ENCODE data around the gene MED15. TPM values are rescaled to one million over a fixed set of nuclear protein-coding genes. Genes with fewer than 3 reads are reported as not detected.
A peak's percentile ranks its signal among the peaks of the same experiment; 100 is the strongest.

Gene MED15
- total and polyA plus RNA-seq, 2 donors from 2014 or later = 31.7 to 102 TPM

- Histone ChIP-seq H3K27ac (ENCODE audit: low read depth in 2 of 2, low read length in 2 of 2) (no peak overlapping the region), H3K4me3 (ENCODE audit: low read length in 3 of 3) (no peak overlapping the region), H3K27me3 (ENCODE audit: control insufficient read depth, insufficient read depth, low read length) (no peaks in the 10 kb centered on the region), H3K36me3 (ENCODE audit: control insufficient read depth in 2 of 3, insufficient read depth in 3 of 3, low read length in 3 of 3) (no peaks in the 10 kb centered on the region), H3K9me3 (ENCODE audit: control insufficient read depth in 2 of 3, insufficient read depth in 1 of 3, low read length in 3 of 3) (no peaks in the 10 kb centered on the region), H3K4me1 (ENCODE audit: control insufficient read depth in 2 of 3, insufficient read depth in 2 of 3, low read depth in 1 of 3, low read length in 3 of 3) (peaks cover 0 to 7% (median 0%) of the 10 kb centered on the region in 3 donors), H3K9ac (ENCODE audit: low read length in 3 of 3) (no peak overlapping the region)
- DNase-seq = peak in 4 of 5 donors; percentile 38 to 73 (median 58)
- no peak for TF ChIP-seq CTCF (IDR thresholded peaks at IDR 0.05; ENCODE audit: borderline replicate concordance, extremely low read depth, insufficient read depth)
- no peak for FAIRE-seq
- intact Hi-C loops (cut with DNase I) = no loop called here
Observed at GRCh38 chr22:20607157-20607907, 99.9 kb downstream of the MED15 start.

- no peaks in the 10 kb centered on the region for H3K9me3 ChIP-seq (ENCODE audit: control insufficient read depth in 2 of 3, insufficient read depth in 1 of 3, low read length in 3 of 3)
- TF ChIP-seq CTCF (IDR thresholded peaks at IDR 0.05; ENCODE audit: borderline replicate concordance, extremely low read depth, insufficient read depth) = no peak
- H3K9ac ChIP-seq (ENCODE audit: low read length in 3 of 3) = no peak overlapping the region
- DNase-seq (no peak), FAIRE-seq (no peak)
- intact Hi-C loops (cut with DNase I) = no loop called here
- no peak overlapping the region for H3K4me3 ChIP-seq (ENCODE audit: low read length in 3 of 3)
- H3K36me3 ChIP-seq (ENCODE audit: control insufficient read depth in 2 of 3, insufficient read depth in 3 of 3, low read length in 3 of 3) = no peaks in the 10 kb centered on the region
- peaks cover 0 to 7% (median 0%) of the 10 kb centered on the region in 3 donors for H3K4me1 ChIP-seq (ENCODE audit: control insufficient read depth in 2 of 3, insufficient read depth in 2 of 3, low read depth in 1 of 3, low read length in 3 of 3)
- no peak overlapping the region for H3K27ac ChIP-seq (ENCODE audit: low read depth in 2 of 2, low read length in 2 of 2)
- no peaks in the 10 kb centered on the region for H3K27me3 ChIP-seq (ENCODE audit: control insufficient read depth, insufficient read depth, low read length)
Observed at GRCh38 chr22:20610243-20610686, 102.9 kb downstream of the MED15 start.

- H3K4me3 ChIP-seq (ENCODE audit: low read length in 3 of 3) = no peak overlapping the region
- DNase-seq = no peak
- no peak for TF ChIP-seq CTCF (IDR thresholded peaks at IDR 0.05; ENCODE audit: borderline replicate concordance, extremely low read depth, insufficient read depth)
- no peak overlapping the region for H3K27ac ChIP-seq (ENCODE audit: low read depth in 2 of 2, low read length in 2 of 2)
- no peaks in the 10 kb centered on the region for H3K27me3 ChIP-seq (ENCODE audit: control insufficient read depth, insufficient read depth, low read length)
- no peaks in the 10 kb centered on the region for H3K9me3 ChIP-seq (ENCODE audit: control insufficient read depth in 2 of 3, insufficient read depth in 1 of 3, low read length in 3 of 3)
- no peak overlapping the region for H3K9ac ChIP-seq (ENCODE audit: low read length in 3 of 3)
- FAIRE-seq = no peak
- H3K4me1 ChIP-seq (ENCODE audit: control insufficient read depth in 2 of 3, insufficient read depth in 2 of 3, low read depth in 1 of 3, low read length in 3 of 3) = peaks cover 0 to 7% (median 0%) of the 10 kb centered on the region in 3 donors
- H3K36me3 ChIP-seq (ENCODE audit: control insufficient read depth in 2 of 3, insufficient read depth in 3 of 3, low read length in 3 of 3) = no peaks in the 10 kb centered on the region
- intact Hi-C loops (cut with DNase I) = no loop called here
Observed at GRCh38 chr22:20610757-20611156, 103.3 kb downstream of the MED15 start.

All from kidney (tissue), 14 donors.